ENCODE data around the gene ARHGAP1.

ARHGAP1 gene

GRCh38 chr11:46655631-46656030 is 44.8 kb downstream of the ARHGAP1 start:
- no peak for TF ChIP-seq CTCF (IDR thresholded peaks at IDR 0.05; ENCODE audit: insufficient read depth, missing control alignments)
- no peak for FAIRE-seq
- DNase-seq (ENCODE audit: insufficient read length, low spot score): no peak

- FAIRE-seq (no peak), DNase-seq (ENCODE audit: insufficient read length, low spot score) (no peak)
- TF ChIP-seq CTCF (IDR thresholded peaks at IDR 0.05; ENCODE audit: insufficient read depth, missing control alignments): no peak
These were observed 51.2 kb downstream of the ARHGAP1 start for GRCh38 chr11:46649180-46649738.

GRCh38 chr11:46643986-46644385 is 56.4 kb downstream of the ARHGAP1 start:
- TF ChIP-seq CTCF (IDR thresholded peaks at IDR 0.05; ENCODE audit: insufficient read depth, missing control alignments): no peak
- no peak for DNase-seq (ENCODE audit: insufficient read length, low spot score)
- FAIRE-seq: no peak

- DNase-seq (ENCODE audit: insufficient read length, low spot score): no peak
- TF ChIP-seq CTCF (IDR thresholded peaks at IDR 0.05; ENCODE audit: insufficient read depth, missing control alignments): no peak
- no peak for FAIRE-seq
These were observed 56.9 kb downstream of the ARHGAP1 start for GRCh38 chr11:46643531-46643930.

GRCh38 chr11:46642627-46643335 is 57.6 kb downstream of the ARHGAP1 start:
- TF ChIP-seq CTCF (IDR thresholded peaks at IDR 0.05; ENCODE audit: insufficient read depth, missing control alignments): no peak
- FAIRE-seq (no peak), DNase-seq (ENCODE audit: insufficient read length, low spot score) (no peak)

GRCh38 chr11:46641639-46642038 is 58.8 kb downstream of the ARHGAP1 start:
- no peak for TF ChIP-seq CTCF (IDR thresholded peaks at IDR 0.05; ENCODE audit: insufficient read depth, missing control alignments)
- DNase-seq (ENCODE audit: insufficient read length, low spot score): no peak
- no peak for FAIRE-seq
